ENCODE results near the gene OPCML. TPM values are rescaled to one million over a fixed set of nuclear protein-coding genes. Genes with fewer than 3 reads are reported as not detected.

Gene OPCML
- total RNA-seq, 1 donor from 2014 or later, result 0.61 TPM

DNA sequence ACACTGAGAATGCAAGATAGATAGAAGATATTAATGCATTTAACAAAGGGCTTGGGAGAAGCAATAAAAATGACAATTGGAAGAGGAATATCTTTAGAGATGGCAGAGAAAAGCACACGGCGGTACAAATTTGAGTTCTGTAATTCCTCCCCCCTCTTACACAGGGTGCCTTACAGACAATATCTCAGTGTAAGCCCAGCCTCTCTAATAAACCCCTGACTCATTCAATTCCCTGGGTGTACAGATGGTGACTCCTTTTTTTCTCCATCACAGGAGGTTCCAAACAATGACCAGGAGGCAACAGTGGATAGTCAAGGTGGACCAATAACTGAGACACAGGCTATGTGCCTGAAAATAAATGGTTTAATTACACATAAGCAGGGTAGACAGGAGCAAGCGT lies 598.6 kb downstream of the OPCML start:
- DNase-seq, result no peak
- H3K36me3 Mint-ChIP-seq (ENCODE audit: unreplicated experiment), result no peaks in the 10 kb centered on the region
- H3K4me3 Mint-ChIP-seq (ENCODE audit: unreplicated experiment), result no peak overlapping the region
- no peaks in the 10 kb centered on the region for H3K27me3 Mint-ChIP-seq (ENCODE audit: unreplicated experiment)
- H3K4me1 Mint-ChIP-seq (ENCODE audit: low read depth, unreplicated experiment), result peaks cover 17% of the 10 kb centered on the region
- TF ChIP-seq, protein P1, sequence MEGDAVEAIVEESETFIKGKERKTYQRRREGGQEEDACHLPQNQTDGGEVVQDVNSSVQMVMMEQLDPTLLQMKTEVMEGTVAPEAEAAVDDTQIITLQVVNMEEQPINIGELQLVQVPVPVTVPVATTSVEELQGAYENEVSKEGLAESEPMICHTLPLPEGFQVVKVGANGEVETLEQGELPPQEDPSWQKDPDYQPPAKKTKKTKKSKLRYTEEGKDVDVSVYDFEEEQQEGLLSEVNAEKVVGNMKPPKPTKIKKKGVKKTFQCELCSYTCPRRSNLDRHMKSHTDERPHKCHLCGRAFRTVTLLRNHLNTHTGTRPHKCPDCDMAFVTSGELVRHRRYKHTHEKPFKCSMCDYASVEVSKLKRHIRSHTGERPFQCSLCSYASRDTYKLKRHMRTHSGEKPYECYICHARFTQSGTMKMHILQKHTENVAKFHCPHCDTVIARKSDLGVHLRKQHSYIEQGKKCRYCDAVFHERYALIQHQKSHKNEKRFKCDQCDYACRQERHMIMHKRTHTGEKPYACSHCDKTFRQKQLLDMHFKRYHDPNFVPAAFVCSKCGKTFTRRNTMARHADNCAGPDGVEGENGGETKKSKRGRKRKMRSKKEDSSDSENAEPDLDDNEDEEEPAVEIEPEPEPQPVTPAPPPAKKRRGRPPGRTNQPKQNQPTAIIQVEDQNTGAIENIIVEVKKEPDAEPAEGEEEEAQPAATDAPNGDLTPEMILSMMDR (IDR thresholded peaks at IDR 0.05; ENCODE audit: partially characterized antibody, unreplicated experiment), result no peak
- peaks cover 2% of the 10 kb centered on the region for H3K9me3 Mint-ChIP-seq (ENCODE audit: unreplicated experiment)
- no peak overlapping the region for H3K27ac Mint-ChIP-seq (ENCODE audit: unreplicated experiment)

DNA sequence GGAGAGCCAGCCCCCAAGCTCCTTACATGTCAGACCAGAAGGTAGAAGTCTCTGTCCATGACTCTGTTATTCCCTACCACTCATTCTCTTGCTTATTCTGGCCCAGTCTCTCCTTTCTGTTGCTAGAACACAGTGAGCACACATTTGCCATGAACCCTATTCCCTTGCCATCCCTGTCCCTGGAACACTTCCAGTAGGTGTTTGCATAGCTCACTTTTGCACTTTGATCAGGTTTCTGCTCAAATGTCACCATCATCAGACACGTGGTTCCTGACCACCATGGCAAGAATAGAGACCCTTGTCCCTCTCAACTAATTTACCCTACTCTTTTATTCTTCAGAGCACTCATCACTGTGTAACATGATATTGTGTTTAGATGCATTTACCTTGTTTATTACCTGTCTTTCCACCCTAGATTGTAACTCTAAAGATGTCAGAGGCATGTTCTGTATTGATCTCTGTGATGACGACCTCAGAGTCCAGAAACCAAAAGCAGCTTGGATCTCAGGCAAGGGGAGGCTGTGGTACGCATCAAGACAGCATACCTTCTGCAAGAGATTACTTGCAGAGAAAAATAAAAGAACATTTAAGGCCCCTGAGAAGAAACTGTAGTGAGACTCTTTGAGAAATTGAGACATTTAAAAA lies 606.4 kb downstream of the OPCML start:
- Mint-ChIP-seq H3K27me3 (ENCODE audit: unreplicated experiment) (no peaks in the 10 kb centered on the region), H3K4me3 (ENCODE audit: unreplicated experiment) (no peak overlapping the region), H3K4me1 (ENCODE audit: low read depth, unreplicated experiment) (no peaks in the 10 kb centered on the region), H3K27ac (ENCODE audit: unreplicated experiment) (no peak overlapping the region), H3K36me3 (ENCODE audit: unreplicated experiment) (no peaks in the 10 kb centered on the region), H3K9me3 (ENCODE audit: unreplicated experiment) (peaks cover 2% of the 10 kb centered on the region)
- TF ChIP-seq, protein P1 (IDR thresholded peaks at IDR 0.05; ENCODE audit: partially characterized antibody, unreplicated experiment), result no peak
- DNase-seq, result no peak

DNA sequence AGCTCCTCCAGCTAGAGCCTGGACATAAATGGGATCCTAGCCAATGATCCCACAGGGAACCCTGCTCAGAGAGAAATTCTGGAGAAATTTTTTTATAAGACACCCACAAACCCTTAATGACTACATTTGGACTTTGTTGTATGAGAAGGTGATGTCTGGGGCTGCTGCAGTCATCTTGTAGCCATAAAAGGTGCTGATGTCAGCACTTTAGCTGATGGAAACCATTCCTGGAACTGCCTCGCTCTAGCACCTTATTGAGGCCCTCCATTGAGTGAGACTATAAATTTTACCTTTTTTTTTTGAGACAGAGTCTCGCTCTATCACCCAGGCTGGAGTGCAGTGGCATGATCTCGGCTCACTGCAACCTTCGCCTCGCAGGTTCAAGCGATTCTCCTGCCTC lies 610.7 kb downstream of the OPCML start:
- Mint-ChIP-seq H3K9me3 (ENCODE audit: unreplicated experiment) (peaks cover 3% of the 10 kb centered on the region), H3K27ac (ENCODE audit: unreplicated experiment) (no peak overlapping the region), H3K36me3 (ENCODE audit: unreplicated experiment) (no peaks in the 10 kb centered on the region), H3K4me1 (ENCODE audit: low read depth, unreplicated experiment) (no peaks in the 10 kb centered on the region), H3K27me3 (ENCODE audit: unreplicated experiment) (no peaks in the 10 kb centered on the region), H3K4me3 (ENCODE audit: unreplicated experiment) (no peak overlapping the region)
- TF ChIP-seq, protein P1 (IDR thresholded peaks at IDR 0.05; ENCODE audit: partially characterized antibody, unreplicated experiment), result no peak
- DNase-seq, result no peak

DNA sequence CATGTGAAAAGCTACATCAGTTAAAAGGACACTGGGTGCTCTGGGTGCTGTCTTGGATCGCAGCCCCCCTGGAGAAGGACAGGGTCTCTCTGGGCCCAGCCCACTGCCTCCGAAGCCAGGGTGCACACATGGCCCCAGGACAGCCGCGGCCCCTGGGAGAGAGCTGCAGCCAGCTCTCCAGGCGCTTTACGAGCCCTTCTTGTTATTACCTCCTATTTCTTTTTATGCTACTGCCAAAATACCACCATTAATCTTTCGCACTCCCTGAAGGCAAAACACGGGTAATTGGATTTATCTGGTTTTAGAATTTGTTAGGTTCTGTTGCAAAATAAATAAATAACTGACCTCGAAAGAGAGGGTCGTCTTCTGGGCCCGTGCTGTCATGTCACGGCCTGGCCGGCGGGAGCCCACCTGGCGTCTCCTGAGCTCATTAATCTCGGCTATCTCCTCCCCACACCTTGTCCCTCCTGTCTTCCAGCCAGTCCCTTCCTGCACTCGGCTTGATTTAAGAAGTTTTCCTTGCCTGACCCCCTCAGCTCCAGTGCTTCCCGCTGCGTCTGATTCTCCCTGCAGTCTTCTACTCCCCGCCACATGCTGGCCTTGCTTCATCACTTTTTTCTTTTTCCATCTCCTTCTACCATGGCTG lies 611.7 kb downstream of the OPCML start:
- H3K4me1 Mint-ChIP-seq (ENCODE audit: low read depth, unreplicated experiment), result no peaks in the 10 kb centered on the region
- no peak for DNase-seq
- no peak overlapping the region for H3K4me3 Mint-ChIP-seq (ENCODE audit: unreplicated experiment)
- H3K9me3 Mint-ChIP-seq (ENCODE audit: unreplicated experiment), result peaks cover 3% of the 10 kb centered on the region
- H3K36me3 Mint-ChIP-seq (ENCODE audit: unreplicated experiment), result no peaks in the 10 kb centered on the region
- TF ChIP-seq, protein P1 (IDR thresholded peaks at IDR 0.05; ENCODE audit: partially characterized antibody, unreplicated experiment), result no peak
- H3K27me3 Mint-ChIP-seq (ENCODE audit: unreplicated experiment), result no peaks in the 10 kb centered on the region
- no peak overlapping the region for H3K27ac Mint-ChIP-seq (ENCODE audit: unreplicated experiment)

DNA sequence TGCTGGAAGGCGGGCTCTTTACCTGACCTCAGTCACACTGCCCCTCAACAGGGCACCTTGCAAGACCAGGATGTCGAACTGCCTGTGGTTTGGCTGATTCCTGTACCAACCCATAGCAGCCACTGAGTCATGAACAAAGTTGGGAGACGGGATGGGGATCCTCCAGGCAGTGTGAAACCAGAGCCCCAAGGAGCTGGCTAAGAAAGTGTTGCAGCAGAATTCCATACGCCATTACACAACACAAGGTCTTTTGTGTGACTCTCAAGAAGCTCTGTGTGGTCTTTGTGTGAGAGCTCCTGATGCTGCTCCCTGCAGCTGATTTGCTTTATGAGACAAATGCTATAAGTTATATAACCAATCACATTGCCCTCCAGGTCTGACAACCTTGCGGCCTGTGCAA lies 617.7 kb downstream of the OPCML start:
- no peaks in the 10 kb centered on the region for H3K4me1 Mint-ChIP-seq (ENCODE audit: low read depth, unreplicated experiment)
- H3K27me3 Mint-ChIP-seq (ENCODE audit: unreplicated experiment), result no peaks in the 10 kb centered on the region
- DNase-seq, result no peak
- H3K36me3 Mint-ChIP-seq (ENCODE audit: unreplicated experiment), result no peaks in the 10 kb centered on the region
- no peaks in the 10 kb centered on the region for H3K9me3 Mint-ChIP-seq (ENCODE audit: unreplicated experiment)
- H3K4me3 Mint-ChIP-seq (ENCODE audit: unreplicated experiment), result no peak overlapping the region
- no peak overlapping the region for H3K27ac Mint-ChIP-seq (ENCODE audit: unreplicated experiment)
- TF ChIP-seq, protein P1 (IDR thresholded peaks at IDR 0.05; ENCODE audit: partially characterized antibody, unreplicated experiment), result no peak
